VCaP (cell line): ENCODE results near the gene KCNIP4.

Source experiments
- H3K27ac ChIP-seq: fragments of 450-650 bp; 2 replicates; pipeline ENCODE4 v1.5.1; 2017
- CTCF ChIP-seq: fragments of 450-650 bp; conservative IDR thresholded peaks from 2 replicates; pipeline ENCODE4 v1.5.1; 2017; ENCODE audit warnings: mild to moderate bottlenecking, moderate library complexity

KCNIP4 gene

GRCh38 chr4:20992002-20992401 lies 956.6 kb downstream of the KCNIP4 start:
- no peak for TF ChIP-seq CTCF

GRCh38 chr4:20987191-20987590 lies 961.4 kb downstream of the KCNIP4 start:
- no peak overlapping the region for H3K27ac ChIP-seq

More at GRCh38 chr4:20992002-20992401, 956.6 kb downstream of the KCNIP4 start:
- H3K27ac ChIP-seq, result no peak overlapping the region

GRCh38 chr4:20984576-20984836 lies 964.1 kb downstream of the KCNIP4 start:
- H3K27ac ChIP-seq, result no peak overlapping the region
- TF ChIP-seq CTCF, result no peak

More at GRCh38 chr4:20987191-20987590, 961.4 kb downstream of the KCNIP4 start:
- no peak for TF ChIP-seq CTCF

- H3K27ac ChIP-seq, result no peak overlapping the region
- no peak for TF ChIP-seq CTCF
Observed at GRCh38 chr4:20983763-20984575, 964.6 kb downstream of the KCNIP4 start.

GRCh38 chr4:20982544-20982943 lies 966.0 kb downstream of the KCNIP4 start:
- H3K27ac ChIP-seq, result no peak overlapping the region
- no peak for TF ChIP-seq CTCF

GRCh38 chr4:20960291-20960690 lies 988.3 kb downstream of the KCNIP4 start:
- H3K27ac ChIP-seq, result no peak overlapping the region
- TF ChIP-seq CTCF, result no peak

GRCh38 chr4:20954541-20954940 lies 994.0 kb downstream of the KCNIP4 start:
- TF ChIP-seq CTCF, result no peak
- H3K27ac ChIP-seq, result no peak overlapping the region
